Esophagus muscularis mucosa (tissue), 4 donors: ENCODE results near the gene PRKCE. TPM values are rescaled to one million over a fixed set of nuclear protein-coding genes. Genes with fewer than 3 reads are reported as not detected.

Experiments
- DNase-seq: peaks from one replicate; pipeline ENCODE4 v3.0.0-alpha.2; 2017; ENCODE audit errors: extremely low spot score
- H3K27ac ChIP-seq, 4 donors: fragments of 200-600 bp; sonication (generic); replicated peaks in 1 of 4; 1 replicate in 3 of 4; 2 replicates in 1 of 4; pipeline ENCODE4 v1.5.1; 2016 to 2019; ENCODE audit warnings: mild to moderate bottlenecking in 1 of 4
- H3K27me3 ChIP-seq, 4 donors: fragments of 200-600 bp; sonication (generic); one replicate each; pipeline versions ENCODE4 v1.5.1 to v1.6.0; 2016 to 2019
- H3K36me3 ChIP-seq, 4 donors: fragments of 200-600 bp; sonication (generic); one replicate each; pipeline ENCODE4 v1.5.1; 2016 to 2019
- H3K4me1 ChIP-seq, 4 donors: fragments of 200-600 bp; sonication (generic); one replicate each; pipeline ENCODE4 v1.5.1; 2016 to 2019
- H3K4me3 ChIP-seq, 4 donors: fragments of 200-600 bp; sonication (generic); 1 replicate in 2 of 4; 2 replicates in 2 of 4; pipeline ENCODE4 v1.5.1; 2016 to 2019; ENCODE audit warnings: mild to moderate bottlenecking in 4 of 4, moderate library complexity in 1 of 4
- H3K9me3 ChIP-seq, 4 donors: fragments of 200-600 bp; sonication (generic); 1 replicate in 3 of 4; 2 replicates in 1 of 4; pipeline ENCODE4 v1.5.1; 2016 to 2019
- EP300 ChIP-seq: sonication (generic); formaldehyde crosslinking; IDR thresholded peaks from one replicate; pipeline ENCODE4 v1.6.1; 2017; ENCODE audit warnings: antibody characterized with exemption
- POLR2A ChIP-seq: fragments of 450-650 bp; IDR thresholded peaks from one replicate; pipeline ENCODE4 v1.6.1; 2017; ENCODE audit warnings: antibody characterized with exemption, moderate library complexity, mild to moderate bottlenecking, low read depth
- POLR2AphosphoS5 ChIP-seq, 2 donors: sonication (generic); formaldehyde crosslinking; IDR thresholded peaks; one replicate each; pipeline ENCODE4 v1.6.1; 2017; ENCODE audit warnings: antibody characterized with exemption in 2 of 2
- WGBS: methylation state at CpG from one replicate; pipeline ENCODE4 v1.1.5; 2018; 5-methylcytosine and 5-hydroxymethylcytosine counted together
- intact Hi-C: fragments of 100-400 bp; cut with DNase I; formaldehyde crosslinking; loops from one replicate; pipeline ENCODE4 v1.15.1; 2023
- total RNA-seq, 4 donors: library from RNA; depleted of rRNA; stranded (reverse); fragments of >200 nt; gene quantifications; one replicate each; pipeline versions ENCODE4 v1.1.0 to v1.2.1, GENCODE V29; 2016
- TF ChIP-seq, protein P1 (sequence below), 3 experiments: fragments of 200-600 bp in 2 of 3; fragments of 450-650 bp in 1 of 3; sonication (generic) in 2 of 3; IDR thresholded peaks; one replicate each; pipeline ENCODE4 v1.5.1; 2017 to 2019; ENCODE audit warnings: antibody characterized with exemption in 3 of 3, mild to moderate bottlenecking in 2 of 3, moderate library complexity in 1 of 3

The PRKCE gene
- total RNA-seq, 4 donors from 2014 or later: 11.6 to 21.1 (median 13.0) TPM

DNA sequence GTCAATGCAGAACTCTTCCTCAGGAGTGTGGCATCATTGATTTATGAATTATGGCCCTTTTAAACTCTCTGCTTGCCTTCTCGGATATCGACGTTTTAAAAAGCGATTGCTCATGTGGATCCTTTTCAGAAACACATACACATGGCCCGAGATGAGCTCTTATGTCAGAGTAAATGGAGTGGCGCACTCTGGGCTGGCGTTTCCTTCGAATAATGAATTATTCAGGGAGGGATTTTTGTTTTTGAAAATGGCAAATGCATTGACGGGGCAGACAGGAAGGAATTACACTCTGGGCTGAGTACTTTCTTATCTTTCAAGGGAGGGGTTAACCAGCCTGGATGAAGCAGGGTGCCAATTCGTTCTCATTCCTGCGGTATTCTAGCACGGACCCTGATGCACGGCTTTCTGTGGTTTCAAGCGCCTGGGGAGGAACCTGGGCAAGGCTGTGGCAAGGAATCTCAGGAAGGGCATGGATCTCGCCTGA, 142.7 kb downstream of the PRKCE start:
- Histone ChIP-seq H3K4me3 (peak overlapping the region in 1 of 4 donors; percentile 8), H3K27me3 (no peaks in the 10 kb centered on the region), H3K27ac (peak overlapping the region in 2 of 4 donors; percentile 2 to 32), H3K9me3 (no peaks in the 10 kb centered on the region), H3K36me3 (no peaks in the 10 kb centered on the region), H3K4me1 (peaks cover 23 to 34% (median 26%) of the 10 kb centered on the region in 4 donors)
- 48% methylated on average over 15 of the region's 15 CpGs for WGBS
- intact Hi-C loops: no loop called here
- no peak for DNase-seq
- TF ChIP-seq POLR2AphosphoS5 (IDR thresholded peaks at IDR 0.05) (no peak), POLR2A (no peak), EP300 (no peak)
- TF ChIP-seq, protein P1, sequence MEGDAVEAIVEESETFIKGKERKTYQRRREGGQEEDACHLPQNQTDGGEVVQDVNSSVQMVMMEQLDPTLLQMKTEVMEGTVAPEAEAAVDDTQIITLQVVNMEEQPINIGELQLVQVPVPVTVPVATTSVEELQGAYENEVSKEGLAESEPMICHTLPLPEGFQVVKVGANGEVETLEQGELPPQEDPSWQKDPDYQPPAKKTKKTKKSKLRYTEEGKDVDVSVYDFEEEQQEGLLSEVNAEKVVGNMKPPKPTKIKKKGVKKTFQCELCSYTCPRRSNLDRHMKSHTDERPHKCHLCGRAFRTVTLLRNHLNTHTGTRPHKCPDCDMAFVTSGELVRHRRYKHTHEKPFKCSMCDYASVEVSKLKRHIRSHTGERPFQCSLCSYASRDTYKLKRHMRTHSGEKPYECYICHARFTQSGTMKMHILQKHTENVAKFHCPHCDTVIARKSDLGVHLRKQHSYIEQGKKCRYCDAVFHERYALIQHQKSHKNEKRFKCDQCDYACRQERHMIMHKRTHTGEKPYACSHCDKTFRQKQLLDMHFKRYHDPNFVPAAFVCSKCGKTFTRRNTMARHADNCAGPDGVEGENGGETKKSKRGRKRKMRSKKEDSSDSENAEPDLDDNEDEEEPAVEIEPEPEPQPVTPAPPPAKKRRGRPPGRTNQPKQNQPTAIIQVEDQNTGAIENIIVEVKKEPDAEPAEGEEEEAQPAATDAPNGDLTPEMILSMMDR (IDR thresholded peaks at IDR 0.05): no peak

DNA sequence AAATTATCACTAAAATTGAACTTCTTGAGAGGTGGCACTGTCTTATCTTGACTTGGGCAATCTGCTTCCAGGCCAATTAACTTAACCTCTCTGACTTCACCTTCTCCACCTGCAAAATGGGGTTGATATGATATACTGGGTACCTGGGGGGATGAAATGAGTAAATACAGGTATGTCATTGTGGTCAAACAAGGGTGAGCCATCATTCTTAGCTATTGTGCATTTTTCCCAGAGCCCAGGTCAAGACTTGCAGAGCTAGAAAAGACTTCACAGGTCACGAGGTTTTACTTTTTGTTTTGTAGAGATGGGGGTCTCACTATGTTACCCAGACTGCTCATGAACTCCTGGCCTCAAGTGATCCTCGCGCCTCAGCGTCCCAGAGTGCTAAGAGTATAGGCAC, 145.0 kb downstream of the PRKCE start:
- no peak for TF ChIP-seq POLR2A
- no peak for TF ChIP-seq EP300
- TF ChIP-seq, protein P1 (IDR thresholded peaks at IDR 0.05): no peak
- no peak for TF ChIP-seq POLR2AphosphoS5 (IDR thresholded peaks at IDR 0.05)
- Histone ChIP-seq H3K9me3 (no peaks in the 10 kb centered on the region), H3K36me3 (no peaks in the 10 kb centered on the region), H3K27ac (no peak overlapping the region), H3K4me1 (peaks cover 16 to 26% (median 21%) of the 10 kb centered on the region in 4 donors), H3K4me3 (no peak overlapping the region), H3K27me3 (no peaks in the 10 kb centered on the region)
- no peak for DNase-seq
- 73% methylated on average over 4 of the region's 4 CpGs for WGBS
- intact Hi-C loops: no loop called here

DNA sequence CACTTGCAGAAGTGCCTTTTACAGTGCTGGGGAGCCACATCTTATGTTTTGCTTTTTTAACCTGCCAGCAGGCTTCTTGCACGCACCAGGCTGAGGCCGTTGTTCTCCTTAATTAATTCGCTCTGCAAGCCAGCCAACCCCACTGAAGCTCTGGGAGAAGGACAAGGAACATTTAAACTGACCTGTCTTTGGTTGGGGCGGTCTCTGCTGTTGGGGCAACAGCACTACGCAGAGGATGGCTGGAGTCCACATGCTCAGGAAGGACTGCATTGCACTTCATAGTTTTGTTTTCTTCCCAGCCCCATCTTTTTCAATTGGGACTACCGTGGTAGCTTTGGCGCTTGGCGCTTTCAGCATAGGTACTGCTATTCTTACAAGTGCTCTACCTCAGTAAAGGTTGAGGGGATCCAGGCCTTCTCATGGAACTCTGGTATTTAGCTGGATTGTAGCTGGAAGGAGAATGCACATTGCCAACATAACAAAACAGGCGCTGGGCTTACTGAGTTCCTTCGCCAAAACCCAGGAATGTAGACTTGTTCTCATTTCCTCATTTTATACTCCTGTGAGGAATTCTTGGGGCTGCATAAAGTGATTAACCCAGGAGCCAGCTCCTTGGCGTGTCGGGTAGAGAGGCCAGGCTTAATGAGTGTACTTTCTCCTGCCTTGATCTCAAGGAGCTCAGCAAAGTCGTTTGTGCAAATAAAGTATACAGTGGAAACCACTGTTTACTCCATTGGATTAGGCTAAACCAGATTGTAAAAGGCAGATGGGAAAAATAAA, 146.2 kb downstream of the PRKCE start:
- Histone ChIP-seq H3K27me3 (no peaks in the 10 kb centered on the region), H3K27ac (no peak overlapping the region), H3K4me3 (no peak overlapping the region), H3K9me3 (no peaks in the 10 kb centered on the region), H3K36me3 (no peaks in the 10 kb centered on the region), H3K4me1 (peaks cover 16 to 26% (median 21%) of the 10 kb centered on the region in 4 donors)
- intact Hi-C loops: no loop called here
- WGBS: 95% methylated on average over 13 of the region's 13 CpGs
- DNase-seq: no peak
- TF ChIP-seq, protein P1 (IDR thresholded peaks at IDR 0.05): no peak
- TF ChIP-seq POLR2AphosphoS5 (IDR thresholded peaks at IDR 0.05): no peak
- no peak for TF ChIP-seq EP300
- no peak for TF ChIP-seq POLR2A

DNA sequence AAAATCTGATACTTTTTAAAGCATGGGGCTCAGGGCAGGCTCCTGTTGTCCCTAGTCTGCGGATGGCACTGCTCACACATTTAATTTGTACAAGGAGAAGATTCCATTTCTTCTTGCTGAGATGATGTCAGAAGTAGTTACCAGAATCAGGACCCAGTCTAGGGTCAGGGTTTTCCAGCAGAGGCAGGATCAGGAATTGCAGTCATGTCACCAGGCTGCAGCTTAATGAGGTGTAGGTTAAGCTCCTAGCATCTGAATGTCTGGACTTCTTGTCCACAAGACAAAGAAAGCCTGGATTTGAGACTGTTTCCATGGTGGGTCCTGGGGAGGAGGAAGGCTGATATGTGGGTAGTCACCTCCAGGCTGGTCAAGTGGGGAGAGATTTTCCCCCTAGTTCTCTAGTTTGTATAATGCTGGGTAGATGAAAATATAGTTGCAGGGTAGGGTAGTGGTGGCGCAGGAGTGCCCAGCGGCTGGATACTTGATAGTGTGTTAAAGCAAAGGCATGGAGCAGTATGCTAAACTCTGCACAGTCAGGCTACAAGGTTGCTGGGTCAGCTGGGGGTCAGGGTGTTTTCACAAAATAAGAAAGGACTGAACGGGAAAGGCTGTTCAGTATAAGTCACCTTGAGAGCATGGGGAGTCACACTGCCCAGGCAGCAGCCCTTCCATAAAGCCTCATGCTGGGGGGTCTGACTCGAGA, 148.4 kb downstream of the PRKCE start:
- no peaks in the 10 kb centered on the region for H3K36me3 ChIP-seq
- no peak overlapping the region for H3K4me3 ChIP-seq
- H3K27ac ChIP-seq: no peak overlapping the region
- DNase-seq: no peak
- intact Hi-C loops: no loop called here
- TF ChIP-seq, protein P1 (IDR thresholded peaks at IDR 0.05): no peak
- no peak for TF ChIP-seq POLR2A
- no peak for TF ChIP-seq EP300
- TF ChIP-seq POLR2AphosphoS5 (IDR thresholded peaks at IDR 0.05): no peak
- WGBS: 93% methylated on average over 4 of the region's 5 CpGs
- peaks cover 0 to 5% (median under 1%) of the 10 kb centered on the region in 4 donors for H3K4me1 ChIP-seq
- no peaks in the 10 kb centered on the region for H3K9me3 ChIP-seq
- H3K27me3 ChIP-seq: no peaks in the 10 kb centered on the region
